ENCODE data around the gene C20orf96. TPM values are rescaled to one million over a fixed set of nuclear protein-coding genes. Genes with fewer than 3 reads are reported as not detected.
A peak's percentile ranks its signal among the peaks of the same experiment; 100 is the strongest.

Gene C20orf96
- polyA plus RNA-seq, 1 donor from 2014 or later, result 10.9 TPM

GRCh38 chr20:324177-325044, 33.9 kb upstream of the C20orf96 start:
- peak overlapping the region; percentile 91 for H3K27ac ChIP-seq (ENCODE audit: low read length)
- H3K9me3 ChIP-seq (ENCODE audit: low read length), result no peaks in the 10 kb centered on the region
- H3K9ac ChIP-seq (ENCODE audit: low read length), result peak overlapping the region; percentile 78
- peak overlapping the region; percentile 92 for H3K4me3 ChIP-seq (ENCODE audit: low read length)
- H3K79me2 ChIP-seq (replicated peaks; ENCODE audit: insufficient read depth, low read length), result peaks cover 17% of the 10 kb centered on the region
- H3K9me2 ChIP-seq (ENCODE audit: insufficient read depth, low read length), result no peaks in the 10 kb centered on the region
- peak overlapping the region; percentile 98 for H3K4me2 ChIP-seq (ENCODE audit: low read length)
- peak overlapping the region; percentile 41 for H2AFZ ChIP-seq (ENCODE audit: low read depth, low read length)
- H3F3A ChIP-seq (ENCODE audit: insufficient read depth, low read length, poor library complexity, severe bottlenecking), result peaks cover 8% of the 10 kb centered on the region
- H3K27me3 ChIP-seq (ENCODE audit: insufficient read depth, low read depth, low read length), result no peaks in the 10 kb centered on the region
- H3K36me3 ChIP-seq (ENCODE audit: insufficient read depth, low read length), result no peaks in the 10 kb centered on the region
- TF ChIP-seq SMC3 (conservative IDR thresholded peaks at IDR 0.05; ENCODE audit: poor library complexity) (peak; percentile 26), POLR2AphosphoS5 (IDR thresholded peaks at IDR 0.05) (peak; percentile 51), CTCF (IDR thresholded peaks at IDR 0.05; ENCODE audit: poor library complexity, severe bottlenecking) (peak; percentile 60), EP300 (conservative IDR thresholded peaks at IDR 0.05; ENCODE audit: poor library complexity, severe bottlenecking) (no peak), EZH2 (IDR thresholded peaks at IDR 0.05; ENCODE audit: borderline replicate concordance, insufficient read depth, low read length, poor library complexity, severe bottlenecking) (no peak), TAF1 (IDR thresholded peaks at IDR 0.05; ENCODE audit: low read depth) (peak; percentile 26), MXI1 (conservative IDR thresholded peaks at IDR 0.05; ENCODE audit: poor library complexity, severe bottlenecking) (peak; percentile 99), RAD21 (conservative IDR thresholded peaks at IDR 0.05) (peak; percentile 14), REST (IDR thresholded peaks at IDR 0.05; ENCODE audit: borderline replicate concordance) (peak; percentile 56)
- H4K20me1 ChIP-seq (ENCODE audit: insufficient read depth), result peaks cover 8% of the 10 kb centered on the region

GRCh38 chr20:316316-317068, 25.9 kb upstream of the C20orf96 start:
- Histone ChIP-seq H3F3A (ENCODE audit: insufficient read depth, low read length, poor library complexity, severe bottlenecking) (peaks cover 2% of the 10 kb centered on the region), H2AFZ (ENCODE audit: low read depth, low read length) (no peak overlapping the region), H3K27ac (ENCODE audit: low read length) (no peak overlapping the region), H3K27me3 (ENCODE audit: insufficient read depth, low read depth, low read length) (no peaks in the 10 kb centered on the region), H3K4me2 (ENCODE audit: low read length) (no peak overlapping the region), H3K9ac (ENCODE audit: low read length) (no peak overlapping the region), H3K36me3 (ENCODE audit: insufficient read depth, low read length) (no peaks in the 10 kb centered on the region), H3K4me3 (ENCODE audit: low read length) (no peak overlapping the region), H3K9me2 (ENCODE audit: insufficient read depth, low read length) (no peaks in the 10 kb centered on the region), H4K20me1 (ENCODE audit: insufficient read depth) (no peaks in the 10 kb centered on the region), H3K79me2 (replicated peaks; ENCODE audit: insufficient read depth, low read length) (no peaks in the 10 kb centered on the region), H3K9me3 (ENCODE audit: low read length) (no peaks in the 10 kb centered on the region)
- TF ChIP-seq MXI1 (conservative IDR thresholded peaks at IDR 0.05; ENCODE audit: poor library complexity, severe bottlenecking) (no peak), EP300 (conservative IDR thresholded peaks at IDR 0.05; ENCODE audit: poor library complexity, severe bottlenecking) (no peak), EZH2 (IDR thresholded peaks at IDR 0.05; ENCODE audit: borderline replicate concordance, insufficient read depth, low read length, poor library complexity, severe bottlenecking) (no peak), REST (IDR thresholded peaks at IDR 0.05; ENCODE audit: borderline replicate concordance) (no peak), POLR2AphosphoS5 (IDR thresholded peaks at IDR 0.05) (no peak), RAD21 (conservative IDR thresholded peaks at IDR 0.05) (no peak), CTCF (IDR thresholded peaks at IDR 0.05; ENCODE audit: poor library complexity, severe bottlenecking) (no peak), TAF1 (IDR thresholded peaks at IDR 0.05; ENCODE audit: low read depth) (no peak), SMC3 (conservative IDR thresholded peaks at IDR 0.05; ENCODE audit: poor library complexity) (no peak)

Data from neural cell (in vitro differentiated cells).